OCI-LY3 (cell line): ENCODE data around the gene KCTD8.

ENCODE experiments used
- H2AFZ ChIP-seq: fragments of 200-600, 300-600 bp; shearing (Covaris generic); 2 replicates; pipeline ENCODE4 v1.6.0; 2014; ENCODE audit warnings: antibody characterized with exemption, low read depth, low read length
- H3K27ac ChIP-seq: fragments of 200-600, 300-600 bp; sonication (generic); 2 replicates; pipeline ENCODE4 v1.5.1; 2014; ENCODE audit warnings: mild to moderate bottlenecking, low read length, moderate library complexity, mixed read lengths
- H3K27me3 ChIP-seq: fragments of 200-600, 300-600 bp; sonication (generic); 2 replicates; pipeline ENCODE4 v1.6.1; 2014; ENCODE audit warnings: low read depth, low read length, mixed read lengths
- H3K36me3 ChIP-seq: fragments of 200-600, 300-600 bp; sonication (generic); replicated peaks from 2 replicates; pipeline ENCODE3; 2014; ENCODE audit warnings: low read depth, low read length, mixed read lengths
- H3K4me1 ChIP-seq: fragments of 300-600, 200-600 bp; sonication (generic); 2 replicates; pipeline ENCODE4 v1.6.1; 2014; ENCODE audit warnings: low read length, mixed read lengths
- H3K4me2 ChIP-seq: fragments of 200-600, 300-600 bp; sonication (generic); 2 replicates; pipeline ENCODE4 v1.6.1; 2014; ENCODE audit warnings: low read length, mixed read lengths
- H3K4me3 ChIP-seq: fragments of 300-600, 200-600 bp; sonication (generic); 2 replicates; pipeline ENCODE4 v1.5.1; 2014; ENCODE audit warnings: antibody characterized with exemption, mild to moderate bottlenecking, low read length, moderate library complexity
- H3K79me2 ChIP-seq: fragments of 300-600, 200-600 bp; shearing (Covaris generic); 2 replicates; pipeline ENCODE4 v1.6.1; 2014; ENCODE audit warnings: mild to moderate bottlenecking, low read length, mixed read lengths
- H3K9ac ChIP-seq: fragments of 300-600, 200-600 bp; shearing (Covaris generic); 2 replicates; pipeline ENCODE4 v1.6.0; 2014; ENCODE audit warnings: mild to moderate bottlenecking, low read length, moderate library complexity
- H3K9me3 ChIP-seq: fragments of 200-600, 300-600 bp; shearing (Covaris generic); 2 replicates; pipeline ENCODE4 v1.6.1; 2014; ENCODE audit warnings: low read length, mixed read lengths; ENCODE audit not compliant: insufficient read depth
- H4K20me1 ChIP-seq: fragments of 200-600, 300-600 bp; sonication (generic); 2 replicates; pipeline ENCODE4 v1.6.1; 2016; ENCODE audit warnings: low read length, mixed read lengths; ENCODE audit not compliant: insufficient read depth
- EZH2phosphoT487 ChIP-seq: fragments of 200-600 bp; shearing (Covaris generic); IDR thresholded peaks from 2 replicates; pipeline ENCODE4 v1.6.1; 2018; ENCODE audit warnings: antibody characterized with exemption, mixed run types, low read depth
- TF ChIP-seq, protein P1 (sequence below): fragments of 200-600, 300-600 bp; sonication (generic); IDR thresholded peaks from 2 replicates; pipeline ENCODE4 v1.5.1; 2014; ENCODE audit warnings: antibody characterized with exemption, low read length, low read depth

Gene KCTD8

DNA sequence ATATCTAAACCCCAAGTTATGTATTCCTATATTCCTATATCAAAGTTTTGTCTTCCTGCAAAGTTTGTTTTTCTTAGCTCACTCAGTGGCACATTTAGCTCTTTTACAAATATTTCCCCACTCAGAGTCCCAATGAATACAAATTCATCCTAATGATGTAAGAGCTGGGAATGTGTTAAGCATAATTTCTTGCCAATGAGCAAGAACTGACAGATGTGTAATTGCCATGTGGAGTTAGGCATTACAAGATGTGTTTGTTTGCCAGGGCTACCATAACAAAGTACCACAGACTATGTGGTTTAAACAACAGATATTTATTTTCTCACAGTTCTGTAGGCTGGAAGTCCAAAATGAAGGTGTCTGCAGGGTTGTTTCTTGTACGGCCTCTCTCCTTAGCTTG, 302.1 kb downstream of the KCTD8 start:
- Histone ChIP-seq H3K9ac (no peak overlapping the region), H2AFZ (no peak overlapping the region), H4K20me1 (no peaks in the 10 kb centered on the region), H3K4me1 (no peaks in the 10 kb centered on the region), H3K79me2 (no peaks in the 10 kb centered on the region), H3K27ac (no peak overlapping the region), H3K4me2 (no peak overlapping the region), H3K4me3 (no peak overlapping the region), H3K27me3 (no peaks in the 10 kb centered on the region), H3K9me3 (no peaks in the 10 kb centered on the region), H3K36me3 (no peaks in the 10 kb centered on the region)
- TF ChIP-seq, protein P1, sequence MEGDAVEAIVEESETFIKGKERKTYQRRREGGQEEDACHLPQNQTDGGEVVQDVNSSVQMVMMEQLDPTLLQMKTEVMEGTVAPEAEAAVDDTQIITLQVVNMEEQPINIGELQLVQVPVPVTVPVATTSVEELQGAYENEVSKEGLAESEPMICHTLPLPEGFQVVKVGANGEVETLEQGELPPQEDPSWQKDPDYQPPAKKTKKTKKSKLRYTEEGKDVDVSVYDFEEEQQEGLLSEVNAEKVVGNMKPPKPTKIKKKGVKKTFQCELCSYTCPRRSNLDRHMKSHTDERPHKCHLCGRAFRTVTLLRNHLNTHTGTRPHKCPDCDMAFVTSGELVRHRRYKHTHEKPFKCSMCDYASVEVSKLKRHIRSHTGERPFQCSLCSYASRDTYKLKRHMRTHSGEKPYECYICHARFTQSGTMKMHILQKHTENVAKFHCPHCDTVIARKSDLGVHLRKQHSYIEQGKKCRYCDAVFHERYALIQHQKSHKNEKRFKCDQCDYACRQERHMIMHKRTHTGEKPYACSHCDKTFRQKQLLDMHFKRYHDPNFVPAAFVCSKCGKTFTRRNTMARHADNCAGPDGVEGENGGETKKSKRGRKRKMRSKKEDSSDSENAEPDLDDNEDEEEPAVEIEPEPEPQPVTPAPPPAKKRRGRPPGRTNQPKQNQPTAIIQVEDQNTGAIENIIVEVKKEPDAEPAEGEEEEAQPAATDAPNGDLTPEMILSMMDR = no peak
- no peak for TF ChIP-seq EZH2phosphoT487

DNA sequence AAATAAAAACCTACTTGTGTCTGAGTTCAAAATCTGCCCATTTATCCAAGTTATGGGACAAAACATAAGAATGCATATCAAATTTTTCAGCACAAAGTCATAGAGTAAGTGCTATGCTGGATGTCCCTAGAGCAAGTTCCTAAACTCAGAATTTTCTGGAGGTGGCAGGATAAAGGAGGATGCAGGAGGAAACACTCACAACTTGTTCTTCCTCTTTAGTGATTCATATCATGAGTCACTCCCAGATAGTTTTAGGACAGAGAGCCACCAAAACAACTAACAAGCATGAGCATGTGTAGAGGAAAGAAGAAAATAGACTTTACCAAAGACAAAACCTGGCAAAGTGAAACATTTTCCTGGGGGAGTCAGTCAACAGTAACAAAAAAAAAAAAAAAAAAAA, 302.7 kb downstream of the KCTD8 start:
- H3K4me2 ChIP-seq = no peak overlapping the region
- TF ChIP-seq, protein P1 = no peak
- TF ChIP-seq EZH2phosphoT487 = no peak
- no peak overlapping the region for H3K9ac ChIP-seq
- H3K27ac ChIP-seq = no peak overlapping the region
- no peaks in the 10 kb centered on the region for H3K27me3 ChIP-seq
- no peak overlapping the region for H2AFZ ChIP-seq
- no peaks in the 10 kb centered on the region for H3K4me1 ChIP-seq
- no peaks in the 10 kb centered on the region for H3K36me3 ChIP-seq
- H3K4me3 ChIP-seq = no peak overlapping the region
- no peaks in the 10 kb centered on the region for H3K9me3 ChIP-seq
- H3K79me2 ChIP-seq = no peaks in the 10 kb centered on the region
- no peaks in the 10 kb centered on the region for H4K20me1 ChIP-seq

DNA sequence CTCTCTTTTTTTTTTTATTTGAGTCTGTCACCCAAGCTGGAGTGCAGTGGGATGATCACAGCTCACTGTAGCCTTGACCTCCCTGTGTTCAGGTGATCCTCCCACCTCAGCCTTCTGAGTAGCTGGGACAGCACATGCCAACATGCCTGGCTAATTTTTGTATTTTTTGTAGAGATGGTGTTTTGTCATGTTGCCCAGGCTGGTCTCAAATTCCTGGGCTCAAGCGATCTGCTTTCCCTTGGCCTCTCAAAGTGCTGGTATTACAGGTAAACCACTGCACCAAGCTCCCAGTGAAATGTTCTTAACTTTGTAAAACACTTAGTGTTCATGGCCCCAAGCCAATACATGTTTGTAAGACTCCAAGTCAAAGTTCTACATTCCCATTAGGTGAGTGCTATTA, 316.1 kb downstream of the KCTD8 start:
- no peak overlapping the region for H2AFZ ChIP-seq
- no peak overlapping the region for H3K4me2 ChIP-seq
- H3K27ac ChIP-seq = no peak overlapping the region
- no peak overlapping the region for H3K9ac ChIP-seq
- no peaks in the 10 kb centered on the region for H4K20me1 ChIP-seq
- H3K36me3 ChIP-seq = no peaks in the 10 kb centered on the region
- no peaks in the 10 kb centered on the region for H3K79me2 ChIP-seq
- no peaks in the 10 kb centered on the region for H3K27me3 ChIP-seq
- H3K4me1 ChIP-seq = no peaks in the 10 kb centered on the region
- TF ChIP-seq, protein P1 = no peak
- TF ChIP-seq EZH2phosphoT487 = no peak
- no peaks in the 10 kb centered on the region for H3K9me3 ChIP-seq
- H3K4me3 ChIP-seq = no peak overlapping the region
